EH (cell line): Measurements from ENCODE around the gene BRSK2.
A peak's percentile ranks its signal among the peaks of the same experiment; 100 is the strongest.

Experiments used
- DNase-seq: peaks from one replicate; pipeline ENCODE4 v3.0.0-alpha.2; 2015; ENCODE audit warnings: low read depth

The BRSK2 gene

GRCh38 chr11:1454576-1454975 lies 64.8 kb downstream of the BRSK2 start:
- no peak for DNase-seq

GRCh38 chr11:1455032-1455762 lies 65.5 kb downstream of the BRSK2 start:
- DNase-seq, result no peak

- no peak for DNase-seq
Measured at GRCh38 chr11:1455763-1456060, 66.0 kb downstream of the BRSK2 start.

GRCh38 chr11:1456176-1456575 lies 66.4 kb downstream of the BRSK2 start:
- DNase-seq, result no peak

GRCh38 chr11:1456596-1457325 lies 67.0 kb downstream of the BRSK2 start:
- DNase-seq, result no peak

GRCh38 chr11:1457326-1457680 lies 67.6 kb downstream of the BRSK2 start:
- no peak for DNase-seq

- no peak for DNase-seq
Measured at GRCh38 chr11:1457856-1458255, 68.1 kb downstream of the BRSK2 start.

- peak; percentile 22 for DNase-seq
Measured at GRCh38 chr11:1458340-1459218, 68.8 kb downstream of the BRSK2 start.

- no peak for DNase-seq
Measured at GRCh38 chr11:1459219-1459575, 69.5 kb downstream of the BRSK2 start.

GRCh38 chr11:1459764-1460395 lies 70.1 kb downstream of the BRSK2 start:
- no peak for DNase-seq

GRCh38 chr11:1460396-1460985 lies 70.8 kb downstream of the BRSK2 start:
- peak; percentile 17 for DNase-seq

- no peak for DNase-seq
Measured at GRCh38 chr11:1460986-1461825, 71.5 kb downstream of the BRSK2 start.

- no peak for DNase-seq
Measured at GRCh38 chr11:1461826-1462697, 72.3 kb downstream of the BRSK2 start.

GRCh38 chr11:1462698-1462975 lies 72.9 kb downstream of the BRSK2 start:
- DNase-seq, result no peak

- DNase-seq, result no peak
Measured at GRCh38 chr11:1463056-1463455, 73.3 kb downstream of the BRSK2 start.

- DNase-seq, result no peak
Measured at GRCh38 chr11:1466784-1467183, 77.0 kb downstream of the BRSK2 start.

- no peak for DNase-seq
Measured at GRCh38 chr11:1467270-1467669, 77.5 kb downstream of the BRSK2 start.

- no peak for DNase-seq
Measured at GRCh38 chr11:1468002-1468401, 78.3 kb downstream of the BRSK2 start.

GRCh38 chr11:1468473-1469066 lies 78.8 kb downstream of the BRSK2 start:
- DNase-seq, result no peak

GRCh38 chr11:1469287-1469910 lies 79.7 kb downstream of the BRSK2 start:
- DNase-seq, result no peak
